Left lung (tissue), 10 donors: ENCODE results near the gene NAP1L4. TPM values are rescaled to one million over a fixed set of nuclear protein-coding genes. Genes with fewer than 3 reads are reported as not detected.

ENCODE experiments used
- ATAC-seq: fragments of 200-7000 bp; cut with Tn5 transposase; one replicate; pipeline ENCODE4 v1.9.1; 2020; ENCODE audit warnings: moderate library complexity
- DNase-seq, 4 donors: peaks; one replicate each; pipeline ENCODE4 v3.0.0-alpha.2; 2013 to 2020
- H3K27ac ChIP-seq, 2 donors: fragments of 200-600 bp; sonication (generic) in 1 of 2; one replicate each; pipeline versions ENCODE4 v1.5.0 to v1.8.0; 2020 to 2021
- H3K27me3 ChIP-seq, 2 donors: fragments of 200-600 bp; sonication (generic) in 1 of 2; one replicate each; pipeline versions ENCODE4 v1.5.0 to v1.8.0; 2020 to 2021
- H3K36me3 ChIP-seq, 2 donors: fragments of 200-600 bp; sonication (generic) in 1 of 2; one replicate each; pipeline versions ENCODE4 v1.5.0 to v1.8.0; 2020 to 2021
- H3K4me1 ChIP-seq, 2 donors: fragments of 200-600 bp; one replicate each; pipeline ENCODE4 v1.8.0; 2021
- H3K4me3 ChIP-seq, 2 donors: fragments of 200-600 bp; sonication (generic) in 1 of 2; one replicate each; pipeline versions ENCODE4 v1.5.0 to v1.8.0; 2020 to 2021; ENCODE audit warnings: mild to moderate bottlenecking in 1 of 2
- H3K9me3 ChIP-seq, 2 donors: fragments of 200-600 bp; sonication (generic) in 1 of 2; one replicate each; pipeline versions ENCODE4 v1.5.0 to v1.8.0; 2020 to 2021
- intact Hi-C, 2 donors: fragments of 100-400 bp; cut with DNase I; formaldehyde crosslinking; loops; one replicate each; pipeline versions ENCODE4 v1.11.2 to v1.14.2; 2022
- polyA plus RNA-seq, 6 donors: library from polyadenylated mRNA; unstranded; fragments of 120-200 nt; gene quantifications; one replicate each; pipeline ENCODE4 v1.2.1, GENCODE V29; 2013; ENCODE audit not compliant: insufficient read length in 6 of 6
- total RNA-seq, 2 donors: library from RNA; stranded (reverse); fragmentation: NEBNext Ultra II Directional; extraction: Animal tissue kit (Norgen Biotek cat#: 25700); gene quantifications; one replicate each; pipeline ENCODE4 v1.2.1, GENCODE V29; 2021
- TF ChIP-seq, protein P1 (sequence below), 2 donors: fragments of 200-600 bp; sonication (generic) in 1 of 2; IDR thresholded peaks; one replicate each; pipeline versions ENCODE4 v1.5.0 to v1.8.0; 2021; ENCODE audit warnings: antibody characterized with exemption in 2 of 2
- donor health status: DM: no; HTN: yes; CAD: no.
- donor health status: DM: no; HTN: no; CAD: no.

NAP1L4 gene
- total and polyA plus RNA-seq, 8 donors = 101 to 204 (median 180) TPM

DNA sequence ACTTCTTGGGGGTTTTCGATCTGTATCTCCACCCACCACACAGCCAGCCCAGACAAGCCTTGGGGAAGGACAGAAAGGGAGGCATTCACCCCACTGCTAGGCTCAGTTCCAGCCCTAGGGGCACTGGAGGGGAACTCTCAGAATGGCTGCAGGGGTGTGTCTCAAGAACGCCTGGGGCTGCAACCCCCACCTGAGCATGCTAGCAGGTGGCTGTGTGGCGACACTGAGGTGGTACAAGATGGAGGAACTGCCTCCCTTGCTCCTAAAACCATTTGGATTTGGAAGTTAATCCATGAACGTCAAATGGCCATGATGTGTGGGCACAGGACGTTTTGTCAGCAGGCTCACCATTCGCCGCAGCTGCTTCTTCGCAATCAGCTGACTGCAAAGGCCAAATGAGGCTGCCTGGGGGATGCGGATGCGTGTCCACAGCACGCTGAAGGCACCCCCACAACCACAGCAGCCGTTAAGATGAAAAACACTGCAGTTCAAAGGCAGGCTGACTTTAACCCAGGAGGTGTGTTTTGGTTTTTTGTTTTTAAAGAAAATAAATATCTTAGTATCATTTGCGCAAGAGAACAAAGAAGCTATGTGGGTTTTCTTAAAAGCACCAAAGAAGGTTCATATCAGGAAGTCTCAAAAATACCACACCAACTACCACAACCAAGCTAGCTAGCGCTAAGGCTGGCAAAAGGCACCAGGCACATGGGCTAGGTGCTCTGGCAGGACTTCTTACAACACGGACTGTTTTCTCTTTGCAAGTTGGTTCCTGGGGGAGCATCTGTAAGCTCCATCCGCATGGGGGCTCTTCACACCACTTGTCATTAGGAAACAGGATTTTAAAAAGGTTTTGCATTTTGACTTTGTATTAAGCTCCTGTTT, 22.2 kb upstream of the NAP1L4 start:
- no peak overlapping the region for H3K27ac ChIP-seq
- TF ChIP-seq, protein P1, sequence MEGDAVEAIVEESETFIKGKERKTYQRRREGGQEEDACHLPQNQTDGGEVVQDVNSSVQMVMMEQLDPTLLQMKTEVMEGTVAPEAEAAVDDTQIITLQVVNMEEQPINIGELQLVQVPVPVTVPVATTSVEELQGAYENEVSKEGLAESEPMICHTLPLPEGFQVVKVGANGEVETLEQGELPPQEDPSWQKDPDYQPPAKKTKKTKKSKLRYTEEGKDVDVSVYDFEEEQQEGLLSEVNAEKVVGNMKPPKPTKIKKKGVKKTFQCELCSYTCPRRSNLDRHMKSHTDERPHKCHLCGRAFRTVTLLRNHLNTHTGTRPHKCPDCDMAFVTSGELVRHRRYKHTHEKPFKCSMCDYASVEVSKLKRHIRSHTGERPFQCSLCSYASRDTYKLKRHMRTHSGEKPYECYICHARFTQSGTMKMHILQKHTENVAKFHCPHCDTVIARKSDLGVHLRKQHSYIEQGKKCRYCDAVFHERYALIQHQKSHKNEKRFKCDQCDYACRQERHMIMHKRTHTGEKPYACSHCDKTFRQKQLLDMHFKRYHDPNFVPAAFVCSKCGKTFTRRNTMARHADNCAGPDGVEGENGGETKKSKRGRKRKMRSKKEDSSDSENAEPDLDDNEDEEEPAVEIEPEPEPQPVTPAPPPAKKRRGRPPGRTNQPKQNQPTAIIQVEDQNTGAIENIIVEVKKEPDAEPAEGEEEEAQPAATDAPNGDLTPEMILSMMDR (IDR thresholded peaks at IDR 0.05) = no peak
- H3K9me3 ChIP-seq = no peaks in the 10 kb centered on the region
- H3K27me3 ChIP-seq = no peaks in the 10 kb centered on the region
- H3K4me1 ChIP-seq = no peaks in the 10 kb centered on the region
- DNase-seq (no peak), ATAC-seq (no peak)
- intact Hi-C loops = no loop called here
- H3K4me3 ChIP-seq = no peak overlapping the region
- H3K36me3 ChIP-seq = peaks cover 0 to 100% of the 10 kb centered on the region in 2 donors

DNA sequence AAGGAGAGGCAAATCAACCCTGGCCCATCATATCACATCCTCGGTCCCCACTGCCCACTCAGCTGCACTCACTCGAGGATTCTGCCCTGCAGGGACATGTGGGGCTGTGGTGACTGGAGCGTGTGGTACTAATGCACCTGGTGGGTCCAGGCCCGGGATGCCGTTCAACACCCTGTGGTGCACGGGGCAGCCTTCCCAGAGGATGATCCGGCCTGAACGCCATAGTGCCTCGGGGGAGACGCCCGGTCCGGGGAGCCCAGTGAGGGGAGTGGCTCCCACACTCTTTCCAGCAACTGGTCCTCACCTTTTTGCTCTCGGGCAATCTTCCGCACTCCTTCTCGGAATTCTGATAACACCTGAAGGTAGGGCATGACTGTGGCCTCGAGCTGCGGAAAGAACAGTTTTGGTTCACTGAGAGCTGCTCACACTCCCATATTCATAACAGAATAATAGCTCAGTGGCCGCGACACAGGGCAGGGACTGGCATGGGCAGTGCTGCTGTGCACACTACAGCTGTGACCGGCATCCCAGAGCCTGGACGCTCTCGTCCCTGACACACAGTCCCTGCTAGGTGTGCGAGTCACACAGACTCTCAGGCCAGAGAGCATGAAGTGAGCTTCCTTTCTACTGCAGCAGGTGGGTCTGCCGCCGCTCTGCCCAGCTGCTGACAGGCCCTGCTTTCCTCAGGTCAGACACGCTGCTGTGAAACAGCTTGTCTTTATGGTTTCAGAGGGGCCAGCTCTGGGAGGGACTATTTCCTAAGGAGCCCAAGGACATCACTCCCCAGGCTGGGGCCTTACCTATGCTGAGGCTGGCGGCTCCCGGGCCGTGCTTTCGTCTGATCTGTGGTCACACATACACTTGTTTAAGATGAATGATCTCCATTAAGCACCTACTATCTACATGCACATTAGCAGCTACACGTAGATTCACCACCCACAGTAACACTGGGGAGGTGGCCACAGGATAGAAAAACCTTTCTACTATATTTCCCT, 20.1 kb upstream of the NAP1L4 start:
- peaks cover 0 to 100% of the 10 kb centered on the region in 2 donors for H3K36me3 ChIP-seq
- DNase-seq = no peak
- H3K4me1 ChIP-seq = no peaks in the 10 kb centered on the region
- TF ChIP-seq, protein P1 (IDR thresholded peaks at IDR 0.05) = no peak
- H3K27me3 ChIP-seq = no peaks in the 10 kb centered on the region
- intact Hi-C loops = no loop called here
- H3K27ac ChIP-seq = no peak overlapping the region
- H3K4me3 ChIP-seq = no peak overlapping the region
- H3K9me3 ChIP-seq = no peaks in the 10 kb centered on the region
- no peak for ATAC-seq

GRCh38 chr11:3010521-3011275, 18.6 kb upstream of the NAP1L4 start:
- Histone ChIP-seq H3K36me3 (peaks cover 0 to 100% of the 10 kb centered on the region in 2 donors), H3K4me1 (no peaks in the 10 kb centered on the region), H3K9me3 (no peaks in the 10 kb centered on the region), H3K27me3 (no peaks in the 10 kb centered on the region), H3K27ac (no peak overlapping the region), H3K4me3 (no peak overlapping the region)
- TF ChIP-seq, protein P1 (IDR thresholded peaks at IDR 0.05) = no peak
- no peak for ATAC-seq
- intact Hi-C loops = no loop called here
- peak in 1 of 4 donors; percentile 58 for DNase-seq

- ATAC-seq (no peak), DNase-seq (no peak)
- Histone ChIP-seq H3K4me1 (no peaks in the 10 kb centered on the region), H3K4me3 (no peak overlapping the region), H3K9me3 (no peaks in the 10 kb centered on the region), H3K27ac (no peak overlapping the region), H3K36me3 (peaks cover 0 to 100% of the 10 kb centered on the region in 2 donors), H3K27me3 (no peaks in the 10 kb centered on the region)
- TF ChIP-seq, protein P1 (IDR thresholded peaks at IDR 0.05) = no peak
- intact Hi-C loops = no loop called here
These were observed 17.9 kb upstream of the NAP1L4 start for GRCh38 chr11:3010004-3010403.
